Measurements from ENCODE around the gene CHCHD6.

Gene CHCHD6

DNA sequence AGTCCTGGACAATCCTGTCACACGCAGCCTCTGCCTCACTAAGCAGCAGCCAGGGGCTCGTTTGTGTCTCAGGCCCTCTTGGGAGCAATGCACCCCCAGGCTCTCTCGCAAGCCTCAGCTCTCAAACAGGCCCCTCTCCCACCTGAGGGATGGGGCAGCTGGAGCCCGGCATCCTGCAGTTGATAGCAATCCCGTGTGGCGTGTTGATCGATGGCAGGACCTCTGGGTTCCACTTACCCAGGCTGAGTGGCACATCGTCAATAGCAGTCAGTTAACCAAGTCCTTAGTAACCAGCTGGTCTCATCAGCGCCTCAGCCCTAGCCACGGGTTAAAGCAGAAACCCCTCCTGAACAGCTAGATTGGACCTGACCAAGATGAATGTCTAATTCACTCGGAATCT, 242.4 kb downstream of the CHCHD6 start:
- DNase-seq = no peak

DNA sequence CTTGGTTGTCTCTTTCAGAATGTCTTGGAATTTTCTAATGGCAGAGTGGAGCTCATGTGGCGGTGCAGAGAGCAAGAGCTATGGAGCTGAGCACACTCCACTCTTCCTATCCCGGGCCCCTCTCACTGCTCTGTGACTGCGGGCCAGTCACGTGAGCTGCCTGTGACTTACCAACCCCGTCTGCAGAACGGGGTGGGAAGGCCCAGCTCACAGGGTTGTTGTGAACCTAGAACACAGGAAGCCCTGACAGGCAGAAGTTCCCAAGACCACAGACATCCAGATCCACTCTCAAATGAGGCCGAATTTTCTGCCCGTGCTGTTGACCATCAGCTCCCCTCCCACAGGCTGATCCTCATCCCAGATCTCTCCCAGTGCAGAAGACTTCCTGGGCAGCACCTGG, 243.4 kb downstream of the CHCHD6 start:
- DNase-seq = no peak

DNA sequence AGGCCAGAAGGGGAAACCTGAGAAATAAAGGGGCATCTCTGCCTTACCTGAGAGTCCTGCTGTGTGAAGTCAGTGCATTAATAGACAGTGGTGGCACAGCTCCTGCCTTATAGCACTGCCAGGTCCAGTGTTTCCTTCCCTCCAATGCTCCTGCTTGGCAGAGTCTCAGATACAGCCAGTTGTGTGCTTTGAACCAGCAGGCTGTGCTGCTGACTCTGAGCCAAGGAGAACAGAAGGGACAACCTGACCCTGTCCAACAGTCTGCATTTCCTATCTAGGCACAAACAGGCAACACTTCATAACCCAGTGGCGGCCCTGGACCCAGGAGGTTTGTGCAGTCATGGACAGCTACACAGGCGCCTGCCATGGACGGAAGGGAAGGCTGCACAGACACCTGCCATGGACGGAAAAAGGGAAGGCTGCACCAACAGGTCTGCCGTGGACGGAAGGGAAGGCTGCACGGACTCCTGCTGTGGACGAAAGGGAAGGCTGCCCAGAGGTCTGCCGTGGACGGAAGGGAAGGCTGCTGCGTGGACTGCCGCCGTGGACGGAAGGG, 245.0 kb downstream of the CHCHD6 start:
- DNase-seq = no peak

DNA sequence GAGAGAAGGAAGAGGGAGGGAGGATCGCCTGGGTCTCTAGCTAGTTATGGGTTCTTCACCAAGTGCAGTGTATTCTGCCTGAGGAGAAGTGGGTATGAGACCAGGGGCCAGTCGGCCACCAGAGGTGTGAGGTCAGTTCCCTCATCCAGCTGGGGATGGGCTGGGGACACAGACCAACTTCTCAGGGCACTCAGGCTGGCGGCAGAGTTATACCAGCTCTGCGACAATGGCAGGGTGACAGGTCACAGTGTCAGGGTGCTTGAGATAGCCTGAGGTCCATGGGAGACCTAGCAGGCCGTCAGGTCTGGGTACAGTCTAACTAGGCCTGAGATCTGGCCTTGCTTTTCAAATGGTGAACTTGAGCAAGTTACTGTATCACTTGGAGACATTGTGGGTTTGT, 247.5 kb downstream of the CHCHD6 start:
- DNase-seq = no peak

DNA sequence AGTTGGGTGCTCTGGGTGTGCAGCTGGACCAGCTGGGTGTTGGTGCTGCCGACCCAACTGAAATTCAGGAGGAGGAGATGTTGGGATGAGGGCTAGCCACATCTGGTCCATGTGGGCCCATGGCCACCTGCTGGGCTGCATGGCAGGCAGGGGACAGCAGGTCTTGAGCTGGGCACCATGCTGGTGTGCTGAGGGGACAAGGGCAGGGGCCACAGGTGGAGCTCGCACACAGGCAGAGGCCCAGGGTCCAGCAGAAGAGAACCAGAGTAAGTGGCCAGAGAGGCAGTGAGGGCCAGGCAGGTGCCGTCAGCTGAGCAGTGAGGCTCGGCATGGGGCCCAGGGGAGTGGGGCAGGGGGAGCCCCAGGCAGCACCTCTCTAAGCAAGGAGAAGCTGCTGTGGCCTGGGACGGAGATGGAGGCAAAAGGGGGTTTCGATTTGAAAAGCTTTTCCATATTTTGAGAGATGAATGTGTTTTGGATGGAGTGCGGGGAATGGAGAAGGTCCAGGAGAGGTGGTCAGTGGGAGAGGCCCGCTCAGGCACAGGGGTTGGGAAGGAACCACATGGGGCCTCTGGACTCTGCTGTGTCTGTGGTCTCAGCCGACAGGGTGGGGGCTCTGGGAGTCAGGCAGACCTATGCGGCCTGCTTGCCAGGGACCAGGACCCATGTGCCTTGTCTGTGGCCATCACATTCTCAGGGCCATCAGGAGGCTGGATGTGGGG, 248.4 kb downstream of the CHCHD6 start:
- DNase-seq = no peak

DNA sequence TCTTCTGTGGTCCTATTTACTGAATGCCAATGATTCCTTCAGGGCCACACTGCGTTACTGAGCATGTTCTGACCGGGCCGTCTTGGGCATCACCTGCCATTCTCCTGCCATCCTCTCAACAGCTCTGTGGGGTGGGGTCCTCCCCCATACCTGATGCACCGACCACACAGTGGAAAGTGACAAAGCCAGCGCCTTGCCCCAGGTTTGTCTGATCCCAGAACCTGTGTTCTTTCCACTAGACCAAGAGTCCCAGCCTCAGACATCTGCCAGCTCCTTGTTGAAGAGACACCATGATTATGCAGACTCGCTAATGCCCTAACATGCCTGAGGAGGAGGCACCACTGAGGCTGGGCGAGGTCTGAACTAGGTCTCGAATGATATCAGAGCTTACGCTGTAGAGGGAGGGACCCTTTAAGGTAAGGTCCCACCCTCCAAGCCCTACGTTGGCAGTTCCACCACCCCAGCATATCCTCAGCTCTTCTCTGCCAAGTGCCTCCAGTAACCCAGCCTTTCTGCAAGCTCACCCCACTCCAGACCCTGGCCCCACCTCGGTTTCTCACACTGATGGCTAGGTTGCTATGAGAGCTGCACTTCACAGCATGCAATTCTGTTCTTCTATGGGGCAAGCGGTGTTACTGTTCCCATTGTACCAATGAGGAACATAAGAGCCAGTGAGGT, 249.1 kb downstream of the CHCHD6 start:
- DNase-seq = no peak

DNA sequence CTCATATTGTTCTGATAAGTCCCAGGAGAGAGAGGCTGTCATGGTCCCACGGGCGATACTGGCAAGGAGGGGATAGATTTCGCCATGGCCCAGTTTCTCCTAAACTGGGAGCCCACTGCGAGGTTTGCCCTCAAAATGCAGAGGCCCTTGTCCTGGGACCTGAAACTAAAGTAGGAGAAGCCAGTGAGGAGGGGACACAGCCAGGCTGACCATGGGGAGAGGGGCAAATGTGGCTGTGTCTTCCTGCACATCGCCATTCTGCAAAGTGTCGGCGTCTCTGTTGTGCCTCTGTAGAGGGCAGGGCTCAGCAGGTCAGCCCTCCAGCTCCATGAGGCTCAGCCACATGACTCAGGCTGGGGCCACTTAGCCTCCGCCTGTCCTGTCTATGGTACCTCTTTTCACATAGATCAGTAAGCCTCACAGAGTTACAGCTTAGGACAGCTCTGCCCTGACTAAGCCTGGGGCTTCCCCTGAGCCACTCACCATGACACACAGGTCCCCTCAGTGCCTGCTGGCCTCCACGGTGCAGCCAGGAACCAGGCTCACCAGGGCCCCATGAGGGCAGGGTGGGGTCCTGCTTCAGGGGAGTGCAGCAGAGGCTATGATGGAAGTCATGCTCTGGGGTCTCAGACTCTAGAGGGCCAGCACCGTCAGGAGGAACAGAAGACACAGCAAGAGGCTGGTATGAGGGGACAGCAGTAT, 250.3 kb downstream of the CHCHD6 start:
- no peak for DNase-seq

DNA sequence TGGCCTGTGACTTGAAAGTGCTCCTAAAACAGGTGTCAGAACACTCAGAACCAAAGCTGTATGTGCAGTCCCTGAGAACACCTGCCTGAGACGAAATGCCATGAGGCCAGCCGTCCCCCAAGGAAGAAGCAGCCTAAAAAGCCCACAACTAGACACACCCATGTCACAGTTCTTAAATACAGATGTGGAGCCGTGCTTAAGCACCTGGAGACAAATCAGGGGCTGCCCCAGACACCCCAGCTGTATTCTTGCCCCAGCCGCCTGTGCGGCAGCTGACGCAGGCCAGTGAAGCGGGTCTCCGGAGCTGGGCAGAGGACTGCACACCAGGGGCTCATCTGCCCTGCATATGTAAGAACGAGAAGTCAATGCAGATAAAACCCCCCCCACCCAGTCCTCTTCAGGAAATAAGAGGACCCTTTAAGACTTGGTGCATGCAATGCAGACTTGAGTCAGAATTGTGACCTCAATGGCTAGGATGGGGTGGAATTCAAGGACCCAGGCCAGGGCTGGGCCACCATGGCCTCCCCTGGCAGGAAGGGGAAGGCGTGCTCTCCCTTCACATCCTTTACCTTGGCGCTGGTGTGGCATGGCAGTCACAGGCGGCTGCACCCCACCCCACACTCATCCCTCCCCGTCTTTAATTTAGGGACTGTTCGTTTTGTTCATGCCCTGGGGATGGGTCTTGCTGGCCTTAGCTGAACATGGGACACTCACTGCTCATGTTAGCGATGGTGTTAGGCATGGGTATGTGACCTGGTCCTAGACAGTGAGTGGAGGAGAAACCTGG, 251.2 kb downstream of the CHCHD6 start:
- DNase-seq = no peak

DNA sequence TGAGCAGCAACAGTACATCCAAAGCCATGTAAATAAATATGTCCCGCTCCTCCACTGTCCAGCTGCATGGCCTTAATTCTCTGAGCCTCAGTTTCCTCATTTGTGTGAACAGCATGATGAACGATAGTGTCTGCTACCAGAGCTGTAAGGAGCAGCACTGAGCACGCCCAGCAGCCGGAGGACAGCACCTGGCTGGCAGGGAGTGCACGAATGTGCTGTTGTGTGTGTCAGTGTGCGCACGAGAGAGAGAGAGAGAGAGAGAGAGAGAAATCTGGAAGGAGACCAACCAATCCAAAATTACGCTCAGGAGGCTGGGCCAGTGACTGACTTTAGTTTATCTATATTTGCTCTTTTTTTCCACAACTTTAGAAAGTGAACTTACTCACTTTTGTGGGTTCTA, 252.3 kb downstream of the CHCHD6 start:
- no peak for DNase-seq

DNA sequence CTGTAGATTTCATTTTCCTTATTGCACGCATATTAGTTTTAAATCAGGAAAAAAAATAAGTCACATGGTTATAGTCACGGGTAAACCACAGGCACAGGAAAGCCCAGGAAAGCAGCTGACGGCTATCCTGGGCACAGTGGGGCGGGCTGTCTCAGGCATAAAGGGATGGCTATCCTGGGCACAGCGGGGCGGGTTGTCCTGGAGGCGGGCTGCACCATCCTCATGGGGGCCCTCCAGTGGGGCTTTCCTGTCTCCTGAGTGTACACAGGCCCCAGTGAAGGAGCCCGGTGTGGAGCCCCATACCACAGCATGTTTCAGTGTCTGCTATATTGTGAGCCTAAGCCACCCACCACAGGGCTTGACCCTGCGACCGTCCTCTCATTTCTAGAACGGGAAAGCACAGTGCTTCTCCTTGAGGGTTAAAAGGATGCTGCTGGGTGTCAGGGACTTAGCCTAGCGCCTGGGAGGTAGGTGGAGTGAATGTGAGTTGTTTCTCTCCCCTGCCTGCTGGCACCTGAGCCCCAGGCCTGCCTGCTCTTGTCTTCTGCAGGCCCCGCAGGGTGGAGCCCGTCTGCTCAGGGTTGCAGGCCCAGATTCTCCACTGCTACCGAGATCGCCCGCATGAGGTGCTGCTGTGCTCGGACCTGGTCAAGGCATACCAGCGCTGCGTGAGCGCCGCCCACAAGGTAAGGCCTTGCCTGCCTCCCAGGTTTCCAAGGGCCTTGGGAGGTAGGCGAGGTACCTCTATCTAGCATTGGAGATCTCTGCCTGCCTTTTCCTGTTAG, 253.0 kb downstream of the CHCHD6 start:
- no peak for DNase-seq

DNA sequence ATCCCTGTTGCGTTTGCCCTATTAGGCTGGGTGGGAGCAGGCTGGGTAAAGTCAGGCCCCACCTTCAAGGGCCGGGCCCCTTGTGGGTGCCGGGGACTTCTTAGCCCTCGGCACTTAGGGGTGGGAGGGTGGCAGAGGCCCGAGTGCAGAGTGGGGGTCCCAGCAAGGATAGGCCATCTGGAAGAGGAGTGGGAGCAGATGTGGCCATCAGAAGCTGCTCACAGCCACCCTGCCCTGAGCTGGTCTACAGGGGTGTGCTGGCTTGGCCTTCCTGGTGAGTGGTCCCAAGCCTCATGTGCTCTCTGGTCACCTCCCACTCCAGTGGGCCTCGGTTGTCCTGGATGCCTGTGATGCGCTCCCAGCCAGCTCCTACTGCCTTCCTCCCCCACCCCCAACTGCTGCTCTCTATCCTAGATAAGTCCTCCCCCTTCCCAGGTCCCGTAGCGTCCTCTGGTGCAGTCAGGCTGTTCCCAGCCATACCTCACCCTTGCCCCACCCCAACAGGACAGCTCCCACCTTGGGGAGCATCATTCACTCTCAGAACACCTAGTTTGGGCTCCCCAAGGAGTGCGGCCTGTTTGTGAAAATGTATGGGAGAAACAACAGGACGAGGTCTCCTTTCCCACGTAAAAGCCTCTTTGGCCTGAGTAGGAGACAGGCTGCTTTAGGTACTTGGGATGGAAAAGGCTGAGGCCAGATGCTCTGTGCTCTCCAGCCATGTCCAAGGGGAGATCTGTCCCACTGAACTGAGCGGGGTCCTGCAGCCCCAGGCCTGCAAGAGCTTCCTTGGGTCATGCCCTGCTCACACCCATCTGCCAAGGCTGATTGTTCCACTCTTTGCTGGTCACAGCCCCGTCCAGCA, 254.0 kb downstream of the CHCHD6 start:
- DNase-seq = no peak

DNA sequence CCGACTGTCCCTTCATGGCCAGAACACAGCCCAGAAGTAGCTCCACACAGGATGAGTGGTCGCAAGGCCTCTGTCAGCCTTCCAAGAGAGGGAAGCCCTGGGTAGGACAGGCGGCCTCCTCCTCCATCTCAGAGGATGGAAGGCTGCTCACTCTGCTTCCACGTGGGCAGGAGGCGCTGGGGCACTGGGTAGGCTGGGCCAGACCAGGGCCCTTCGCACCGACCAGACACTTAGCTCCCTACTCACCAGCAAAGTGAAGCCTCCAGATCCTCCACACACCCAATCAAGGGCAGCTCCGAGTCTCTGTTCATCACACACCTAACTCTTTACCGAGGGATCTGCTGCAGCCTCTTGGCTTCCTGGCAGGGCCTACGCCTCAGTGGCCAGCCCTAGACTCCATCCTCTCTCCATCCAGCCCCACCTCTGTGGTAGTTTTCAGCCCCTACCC, 254.6 kb downstream of the CHCHD6 start:
- no peak for DNase-seq

DNA sequence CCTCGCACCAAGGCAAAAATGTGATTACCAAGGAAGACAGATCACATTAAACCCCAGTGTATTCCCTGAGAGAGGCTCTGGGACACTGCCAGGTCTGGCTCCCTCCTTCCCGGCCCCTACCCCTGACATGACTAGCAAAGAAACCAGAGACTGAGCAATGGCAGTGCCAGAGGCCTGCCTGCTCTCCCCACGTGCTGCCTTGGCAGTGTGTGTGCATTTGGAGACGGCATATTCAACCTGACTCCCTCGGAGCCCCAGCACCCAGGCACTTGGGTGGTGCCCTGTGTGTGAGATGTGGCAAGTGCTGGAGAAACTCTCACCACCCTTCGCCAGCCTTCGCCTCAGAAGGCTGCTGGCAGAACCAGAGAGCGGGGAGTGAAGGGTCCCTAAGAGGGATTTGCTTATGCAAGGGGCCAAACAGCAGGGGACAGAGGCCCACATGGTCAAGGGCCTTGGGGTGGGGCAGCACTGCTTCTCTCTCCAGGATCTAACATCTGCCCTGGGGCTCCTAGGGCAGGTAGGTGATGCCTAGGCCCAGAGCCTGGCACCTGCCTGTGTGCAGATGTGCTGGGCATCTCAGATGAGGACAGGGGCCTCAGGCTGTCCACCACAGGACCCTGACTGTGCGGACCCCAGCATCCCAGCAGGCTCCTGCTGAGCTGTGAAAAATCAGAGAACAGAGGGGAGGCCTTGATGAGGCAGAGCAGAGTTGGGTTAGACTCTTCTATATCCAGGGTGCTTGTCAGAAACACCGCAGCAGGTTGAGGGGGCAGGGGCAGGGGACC, 255.3 kb downstream of the CHCHD6 start:
- DNase-seq = no peak

DNA sequence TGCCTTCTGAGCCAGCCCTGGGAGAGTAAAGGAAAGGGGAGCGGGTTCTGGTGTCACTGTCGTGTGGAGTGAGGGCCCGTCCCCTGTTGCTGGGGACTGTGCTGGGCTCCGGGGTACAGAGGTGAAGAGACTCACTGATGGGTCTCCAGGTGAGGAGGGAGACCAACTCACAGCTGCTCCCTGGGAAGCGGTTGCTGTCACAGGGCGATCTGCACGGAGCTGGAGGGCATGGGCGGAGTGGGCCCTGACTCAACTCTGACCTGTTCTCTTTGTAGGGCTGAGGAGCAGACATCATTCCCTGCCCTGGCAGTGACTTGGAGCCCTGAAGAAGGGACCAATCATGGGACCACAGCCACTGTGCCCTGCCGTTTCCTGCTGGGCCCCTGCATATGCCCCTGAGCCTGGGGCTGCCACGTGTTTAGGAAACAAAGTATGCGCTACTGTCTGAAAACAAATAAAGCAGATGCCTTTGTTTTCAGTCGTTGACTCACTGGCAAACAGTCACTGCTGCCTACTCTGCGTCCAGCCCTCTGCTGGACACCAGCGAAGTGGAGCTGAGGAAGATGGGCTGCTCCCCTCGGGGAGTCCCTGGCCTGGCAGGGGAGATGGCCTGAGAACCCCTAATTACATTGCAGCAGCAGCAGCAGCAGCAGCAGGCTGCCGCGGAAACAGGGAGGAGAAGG, 256.0 kb downstream of the CHCHD6 start:
- no peak for DNase-seq

DNA sequence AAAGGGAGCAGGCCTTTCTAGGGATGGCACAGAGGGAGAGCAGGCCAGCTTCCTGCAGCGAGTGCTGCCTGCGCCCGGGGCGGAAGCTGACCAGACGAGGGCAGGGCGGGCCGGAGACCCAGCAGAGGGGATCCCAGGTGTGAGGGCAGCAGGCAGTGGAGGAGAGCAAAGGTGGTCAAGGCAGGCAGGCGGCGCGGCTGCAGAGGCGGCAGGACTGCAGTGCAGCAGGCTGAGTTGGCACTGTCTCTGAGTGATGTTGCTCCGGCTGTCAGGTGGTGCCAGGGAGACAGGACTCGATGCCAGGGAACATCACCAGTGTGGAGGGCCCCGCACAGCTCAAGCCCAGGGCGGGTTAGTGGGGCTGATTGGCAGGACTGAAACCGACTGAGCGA, 256.6 kb downstream of the CHCHD6 start:
- no peak for DNase-seq

DNA sequence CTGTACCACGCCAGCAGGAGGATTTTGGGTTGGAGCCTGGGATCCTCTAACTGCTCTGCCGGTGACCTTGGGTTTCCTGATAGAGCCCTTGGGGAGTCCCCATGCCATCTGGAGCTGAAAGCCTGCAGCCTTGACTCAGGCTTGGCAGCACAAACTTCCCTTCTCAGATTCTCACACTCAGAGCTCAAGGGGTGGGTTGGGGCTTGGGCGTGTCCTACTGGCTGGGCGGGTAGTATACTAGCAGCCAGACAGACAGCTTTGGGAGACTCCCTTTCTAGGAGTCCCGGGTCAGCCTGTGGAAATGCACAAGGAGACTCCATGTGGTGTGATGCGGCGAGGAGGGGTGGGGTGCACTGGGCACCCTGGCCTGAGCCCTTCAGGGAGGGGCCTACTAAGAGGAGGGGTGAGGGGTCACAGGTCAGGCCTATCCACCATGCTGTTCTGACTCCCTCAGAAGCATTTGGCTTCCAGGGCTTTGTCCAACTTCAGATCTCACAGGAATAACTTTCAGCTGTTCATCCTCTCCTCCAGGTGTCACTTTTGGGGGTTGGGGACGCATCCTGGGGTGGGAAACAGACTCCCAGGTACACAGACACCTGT, 257.3 kb downstream of the CHCHD6 start:
- no peak for DNase-seq

DNA sequence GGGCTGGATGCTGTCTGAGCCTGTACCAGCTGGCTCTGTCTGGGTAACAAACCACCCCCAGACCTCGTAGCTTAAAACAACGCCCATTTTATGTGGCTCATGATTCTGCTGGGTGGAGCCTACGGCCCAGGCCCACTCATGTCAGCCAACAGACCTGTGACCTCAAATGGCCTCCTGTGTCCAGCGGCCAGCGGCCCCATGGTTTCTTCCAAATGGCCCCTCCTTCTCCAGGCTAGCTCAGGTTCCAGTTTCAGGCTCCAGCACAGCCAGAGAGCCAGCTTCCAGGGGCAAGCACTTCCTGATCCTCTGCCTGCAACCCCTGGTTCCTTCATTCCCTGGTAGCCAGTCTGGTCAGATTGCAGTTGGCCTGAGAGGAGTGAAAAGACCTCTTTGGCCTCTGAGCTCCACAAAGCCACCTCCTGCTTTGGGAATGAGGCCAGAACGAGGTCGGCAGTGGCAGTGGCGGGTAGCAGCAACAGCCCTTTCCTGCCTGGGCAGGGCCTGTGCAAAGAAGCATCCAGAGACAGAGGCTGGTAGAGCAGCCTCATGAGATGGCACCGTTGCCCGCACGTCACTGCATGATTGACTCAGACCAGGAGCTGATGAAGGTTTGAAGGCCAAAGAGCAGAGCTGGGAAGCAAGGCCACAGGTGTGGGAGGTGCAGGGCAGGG, 257.9 kb downstream of the CHCHD6 start:
- DNase-seq = no peak

DNA sequence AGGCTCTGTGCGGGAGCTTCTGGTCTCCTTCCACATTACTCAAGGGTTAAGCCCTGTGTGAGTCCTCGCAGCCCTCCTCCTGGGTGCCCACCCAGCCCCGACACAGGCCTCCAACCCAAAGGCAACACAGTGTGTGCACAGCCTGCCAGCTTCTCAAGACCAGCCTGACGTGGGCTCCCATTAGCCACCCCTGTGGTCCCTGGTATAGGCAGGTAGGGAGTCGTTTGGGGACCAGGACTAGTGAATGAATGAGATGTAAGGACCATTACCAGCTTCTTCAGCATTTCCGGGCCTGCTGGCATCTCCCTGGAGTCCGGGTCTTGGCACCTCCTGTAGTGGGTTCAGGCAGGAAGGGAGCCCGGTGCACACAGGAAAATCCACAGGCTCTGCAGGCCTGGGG, 258.7 kb downstream of the CHCHD6 start:
- no peak for DNase-seq
